HepG2 (cell line): ENCODE data around the gene CT55. TPM values are rescaled to one million over a fixed set of nuclear protein-coding genes. Genes with fewer than 3 reads are reported as not detected.
"Not testable (repeated sequence)": the region's sequence is repeated elsewhere in the genome, so short reads cannot be mapped to it uniquely, and the experiment has no call there.

ENCODE experiments used
- ATAC-seq: fragments of 200-7000 bp; cut with Tn5 transposase; 3 replicates; pipeline ENCODE4 v1.9.1; 2020; ENCODE audit warnings: mild to moderate bottlenecking, moderate library complexity
- BruUV-seq: library from RNA; stranded (reverse); fragments of 400-500 nt; replicated peaks from 2 replicates; lab custom pipeline; 2021; lab: Mats Ljungman, UMichigan
- CTCF ChIA-PET: fragments of 300-600 bp; formaldehyde crosslinking; extraction: SDS; loops from one replicate; lab custom pipeline; 2021; ENCODE audit warnings: low total read pairs, inconsistent platforms, low intra/inter-chr PET ratio; lab: Yijun Ruan, JAX
- POLR2A ChIA-PET: fragments of 350-600 bp; sonication (Branson Sonifier 250); formaldehyde crosslinking; loops from one replicate; lab custom pipeline; 2020; ENCODE audit warnings: antibody characterized with exemption, inconsistent platforms; lab: Yijun Ruan, JAX
- DNase-seq: peaks from one replicate; pipeline ENCODE4 v3.0.0-alpha.2; 2015; ENCODE audit warnings: low spot score
- FAIRE-seq: peaks from 3 replicates; lab custom pipeline; 2011; peaks lifted over from hg19 to GRCh38; lab: Jason Lieb, UNC
- H2AFZ ChIP-seq: one replicate; pipeline ENCODE4 v1.6.1; 2011; ENCODE audit warnings: low read length, inconsistent platforms
- H3K27ac ChIP-seq: fragments of 300-600 bp; 3 replicates; pipeline ENCODE4 v1.8.0; 2011; ENCODE audit warnings: mixed run types, mild to moderate bottlenecking, mixed read lengths, low read length, inconsistent platforms; ENCODE audit not compliant: insufficient read depth; ENCODE audit errors: extremely low read length
- H3K27me3 ChIP-seq, 2 experiments: fragments of 200-600 bp in 1 of 2; 2 replicates in 1 of 2; 3 replicates in 1 of 2; pipeline versions ENCODE4 v1.6.0 to v1.8.0; 2011; ENCODE audit warnings: low read length in 2 of 2, mild to moderate bottlenecking in 2 of 2, moderate library complexity in 2 of 2, inconsistent platforms in 1 of 2; ENCODE audit not compliant: insufficient read depth in 2 of 2, control insufficient read depth in 1 of 2
- H3K36me3 ChIP-seq, 2 experiments: fragments of 200-600 bp in 1 of 2; replicated peaks in 1 of 2; 2 replicates in 1 of 2; 3 replicates in 1 of 2; pipeline versions ENCODE4 v1.5.1 to v1.8.0; 2011; ENCODE audit warnings: low read length in 2 of 2, inconsistent platforms in 1 of 2; ENCODE audit not compliant: insufficient read depth in 2 of 2, control insufficient read depth in 1 of 2
- H3K4me1 ChIP-seq: 2 replicates; pipeline ENCODE4 v1.5.1; 2012; ENCODE audit warnings: low read length, inconsistent platforms; ENCODE audit not compliant: insufficient read depth
- H3K4me2 ChIP-seq: 2 replicates; pipeline ENCODE4 v1.6.0; 2011; ENCODE audit warnings: low read depth, low read length, inconsistent platforms
- H3K4me3 ChIP-seq, 3 experiments: fragments of 200-600 bp in 1 of 3; sonication (generic), shearing (Covaris generic) in 1 of 3; replicated peaks in 1 of 3; 2 replicates each; pipeline ENCODE4 v1.5.1; 2011 to 2016; ENCODE audit warnings: low read length in 3 of 3, inconsistent platforms in 2 of 3, low read depth in 2 of 3, mild to moderate bottlenecking in 2 of 3, control low read depth in 1 of 3, mixed read lengths in 1 of 3; ENCODE audit not compliant: insufficient read depth in 1 of 3
- H3K79me2 ChIP-seq: one replicate; pipeline ENCODE4 v1.6.1; 2011; ENCODE audit warnings: low read length, inconsistent platforms; ENCODE audit not compliant: insufficient read depth
- H3K9ac ChIP-seq: 2 replicates; pipeline ENCODE4 v1.6.0; 2011; ENCODE audit warnings: mild to moderate bottlenecking, low read depth, low read length, inconsistent platforms; ENCODE audit not compliant: insufficient read depth
- H3K9me3 ChIP-seq: 2 replicates; pipeline ENCODE4 v1.5.1; 2012; ENCODE audit warnings: mild to moderate bottlenecking, low read length
- H4K20me1 ChIP-seq: 2 replicates; pipeline ENCODE4 v1.6.0; 2011; ENCODE audit warnings: inconsistent platforms, mild to moderate bottlenecking, low read length, moderate library complexity; ENCODE audit not compliant: insufficient read depth
- MTF1 ChIP-seq: sonication (generic); formaldehyde crosslinking; IDR thresholded peaks from 2 replicates; pipeline ENCODE4 v1.5.0; 2020; ENCODE audit warnings: missing genetic modification reagents
- RAD51 ChIP-seq: fragments of 450-650 bp; IDR thresholded peaks from 2 replicates; pipeline ENCODE4 v1.6.1; 2016; ENCODE audit warnings: borderline replicate concordance
- WGBS: methylation state at CpG from one replicate; pipeline ENCODE4 v1.1.6; 2017; ENCODE audit warnings: low lambda C conversion rate; 5-methylcytosine and 5-hydroxymethylcytosine counted together
- in situ Hi-C: cut with HindIII; loops from 2 replicates; pipeline ENCODE4 v1.10.0; 2017; ENCODE audit warnings: low pct_unique_long_range_greater_than_20kb; ENCODE audit not compliant: extremely low pct_ligation_motif_present
- intact Hi-C: fragments of 100-400 bp; cut with micrococcal nuclease; formaldehyde crosslinking; loops from one replicate; pipeline ENCODE4 v1.10.0; 2022; ENCODE audit not compliant: unreplicated experiment
- polyA plus RNA-seq, 8 experiments: library from polyadenylated mRNA; depleted of rRNA in 3 of 8; stranded (reverse) in 7 of 8; unstranded in 1 of 8; fragments of >200 nt; fragmentation: Illumina TruSeq in 4 of 8; extraction: Trizol in 4 of 8; gene quantifications; 2 replicates each; pipeline versions ENCODE4 v1.2.1 to v1.2.3, GENCODE V29; 2011 to 2016; ENCODE audit warnings: low read depth in 4 of 8, missing spikeins in 1 of 8, mixed read lengths in 1 of 8; ENCODE audit not compliant: insufficient read depth in 1 of 8
- total RNA-seq, 5 experiments: library from RNA; depleted of rRNA; stranded (reverse); fragments of >200 nt; fragmentation: Illumina TruSeq; extraction: Trizol; gene quantifications; 2 replicates each; pipeline ENCODE4 v1.2.3, GENCODE V29; 2016; ENCODE audit warnings: low read depth in 1 of 5

The CT55 gene
- total and polyA plus RNA-seq, 2 of the 13 experiments (the other 11 are each of a cell fraction or from before 2014, with no cell fraction given), result 0.08 to 0.15 TPM

DNA sequence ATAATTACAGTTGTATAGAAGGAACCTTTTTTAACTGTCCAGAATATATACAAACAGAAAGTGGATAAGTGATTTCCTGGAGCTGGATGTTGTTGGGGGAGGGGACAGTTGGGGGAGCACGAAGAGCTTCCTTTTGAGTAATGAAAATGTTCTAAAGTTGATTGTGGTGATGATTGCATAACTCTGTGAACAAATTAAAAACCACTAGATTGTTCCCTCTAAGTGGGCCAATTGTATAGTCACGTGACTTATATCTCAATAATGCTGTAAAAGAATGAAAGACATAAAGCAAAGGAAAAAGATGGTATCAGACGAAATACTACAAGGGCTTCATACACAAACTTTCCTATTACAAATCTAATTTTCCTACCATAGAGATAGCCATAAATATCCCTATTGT is 2.7 kb downstream of the CT55 start:
- no peaks in the 10 kb centered on the region for H3K9me3 ChIP-seq
- no peak for DNase-seq
- no peak overlapping the region for H3K27ac ChIP-seq
- no peaks in the 10 kb centered on the region for H3K36me3 ChIP-seq
- no peak for TF ChIP-seq MTF1 (CRISPR knock-in tag)
- peak; percentile 62 for TF ChIP-seq RAD51
- TF ChIP-seq, all 625 proteins: peak for 1
- no peak overlapping the region for H3K4me2 ChIP-seq
- 0 out of 5 replicates have a peak, but pooled peaks cover 0 to 3% of the 10 kb centered on the region in 2 experiments for H3K27me3 ChIP-seq
- intact Hi-C loops, result no loop called here
- ChIA-PET CTCF (no interaction called here), POLR2A (no interaction called here)
- FAIRE-seq, result no peak
- no peaks in the 10 kb centered on the region for H3K79me2 ChIP-seq
- no peak overlapping the region for H3K9ac ChIP-seq
- in situ Hi-C loops, result no loop called here
- no peaks in the 10 kb centered on the region for H3K4me1 ChIP-seq
- H3K4me3 ChIP-seq, result no peak overlapping the region
- no peaks in the 10 kb centered on the region for H4K20me1 ChIP-seq
- BruUV-seq, result no TSS peak
- 0% methylated on average over 3 of the region's 3 CpGs for WGBS
- ATAC-seq, result no peak
- H2AFZ ChIP-seq, result no peak overlapping the region

GRCh38 chrX:135154688-135155087 is 16.5 kb downstream of the CT55 start:
- H3K27ac ChIP-seq, CTCF ChIA-PET, BruUV-seq, H4K20me1 ChIP-seq, FAIRE-seq, H3K27me3 ChIP-seq, H3K36me3 ChIP-seq, H3K9me3 ChIP-seq, H3K9ac ChIP-seq, H3K4me2 ChIP-seq, ATAC-seq, intact Hi-C loops, H3K4me3 ChIP-seq, H2AFZ ChIP-seq, in situ Hi-C loops, POLR2A ChIA-PET, DNase-seq, H3K4me1 ChIP-seq, H3K79me2 ChIP-seq: not testable (repeated sequence)
- whole genome bisulfite sequencing, result no CpG with 5 or more reads among the region's 3 CpGs

DNA sequence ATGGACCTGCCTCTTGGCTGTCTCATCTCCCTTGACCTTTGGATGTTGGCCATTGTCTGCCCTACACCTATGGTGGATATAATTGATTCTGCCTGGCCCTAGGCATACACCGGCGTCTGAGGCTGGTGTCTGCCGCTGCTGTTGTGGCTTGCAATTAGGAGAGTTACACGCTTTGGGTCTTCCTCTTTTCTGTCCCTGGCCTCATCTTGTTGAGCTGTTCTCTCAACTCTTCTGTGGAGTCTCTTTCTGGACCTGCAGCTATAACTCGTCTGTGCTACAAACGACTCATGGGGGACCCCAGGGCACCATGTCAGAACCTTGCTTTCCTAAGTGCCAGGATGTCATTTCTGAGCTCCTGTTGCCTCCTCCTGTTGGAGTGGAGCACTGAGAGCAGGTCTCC is 45.1 kb downstream of the CT55 start:
- POLR2A ChIA-PET, FAIRE-seq: not testable (repeated sequence)

DNA sequence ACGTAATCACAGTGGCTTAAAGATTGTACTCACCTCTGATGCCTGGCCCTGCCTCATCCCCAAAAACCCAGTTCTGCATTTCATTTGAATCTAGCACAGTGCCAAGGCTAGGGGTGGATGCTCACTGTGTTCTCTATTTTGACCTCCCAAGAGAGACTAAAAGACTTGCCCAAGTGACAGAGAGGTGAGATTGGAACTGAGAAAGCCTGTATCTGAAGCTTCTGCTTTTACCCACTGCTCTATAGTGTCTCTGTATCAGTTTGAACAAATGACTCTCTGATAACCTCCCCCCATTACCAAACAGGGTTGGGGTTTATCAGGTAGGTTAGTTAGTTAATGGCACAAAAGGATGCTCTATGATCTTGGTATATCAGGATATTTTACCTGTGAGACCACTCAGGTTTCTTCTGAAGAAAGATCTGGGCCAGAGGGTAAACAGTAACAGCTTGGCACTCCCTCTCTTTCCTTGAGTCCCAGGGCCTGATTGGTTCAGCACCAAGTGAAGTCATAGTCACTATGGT is 51.1 kb downstream of the CT55 start, which contains the start of gene ETDB:
TSS of gene ETDB (minus strand) at position 471 of the 521 bp plus-strand sequence. CDS start 1,265 bp downstream, outside the sequence.
- H4K20me1 ChIP-seq, ATAC-seq, H3K4me3 ChIP-seq, POLR2A ChIA-PET, H3K27ac ChIP-seq, DNase-seq, H2AFZ ChIP-seq, CTCF ChIA-PET, H3K79me2 ChIP-seq, H3K4me1 ChIP-seq, H3K36me3 ChIP-seq, H3K9ac ChIP-seq, H3K27me3 ChIP-seq, FAIRE-seq, H3K9me3 ChIP-seq, intact Hi-C loops, BruUV-seq, H3K4me2 ChIP-seq, in situ Hi-C loops: not testable (repeated sequence)
- no CpG with 5 or more reads among the region's 1 CpG for WGBS

More for the DNA sequence above, 45.1 kb downstream of the CT55 start:
- H3K27ac ChIP-seq, H2AFZ ChIP-seq, H3K27me3 ChIP-seq, H3K9me3 ChIP-seq, intact Hi-C loops, H3K4me2 ChIP-seq, H3K4me3 ChIP-seq, DNase-seq, H3K36me3 ChIP-seq, H3K79me2 ChIP-seq, H3K4me1 ChIP-seq, in situ Hi-C loops, H3K9ac ChIP-seq, CTCF ChIA-PET, H4K20me1 ChIP-seq, ATAC-seq, BruUV-seq: not testable (repeated sequence)
- no CpG with 5 or more reads among the region's 6 CpGs for WGBS
